HL-60 (cell line): Measurements from ENCODE around the gene ANKRD63.

Experiments used
- DNase-seq, 2 experiments: peaks; one replicate each; pipeline ENCODE4 v3.0.0-alpha.2; 2010 to 2020; ENCODE audit warnings: low read depth in 1 of 2, low spot score in 1 of 2
- H3K27ac ChIP-seq: fragments of 250-450 bp; sonication (Bioruptor Pico); replicated peaks from 2 replicates; pipeline ENCODE4 v1.5.1; 2020; ENCODE audit warnings: mild to moderate bottlenecking, moderate library complexity
- H3K27me3 ChIP-seq: fragments of 250-450 bp; sonication (Bioruptor Pico); 2 replicates; pipeline ENCODE4 v1.5.1; 2021; ENCODE audit warnings: mild to moderate bottlenecking, moderate library complexity; ENCODE audit not compliant: insufficient read depth, poor library complexity, severe bottlenecking
- H3K4me3 ChIP-seq: replicated peaks from 2 replicates; pipeline ENCODE4 v1.5.1; 2011; ENCODE audit warnings: mild to moderate bottlenecking, control low read depth, low read length; ENCODE audit not compliant: insufficient read depth
- CTCF ChIP-seq: IDR thresholded peaks from one replicate; pipeline ENCODE4 v1.5.1; 2011; ENCODE audit warnings: low read length, control low read depth, inconsistent platforms; ENCODE audit not compliant: insufficient read depth
- GABPA ChIP-seq: IDR thresholded peaks from 2 replicates; pipeline ENCODE4 v1.6.1; 2012; ENCODE audit warnings: low read depth
- POLR2AphosphoS5 ChIP-seq: IDR thresholded peaks from 2 replicates; pipeline ENCODE4 v1.6.1; 2012; ENCODE audit warnings: low read depth
- REST ChIP-seq: IDR thresholded peaks from 2 replicates; pipeline ENCODE4 v1.6.1; 2012; ENCODE audit warnings: low read depth; ENCODE audit not compliant: insufficient replicate concordance
- SPI1 ChIP-seq: IDR thresholded peaks from 2 replicates; pipeline ENCODE4 v1.6.1; 2012; ENCODE audit warnings: low read depth, mild to moderate bottlenecking, borderline replicate concordance

ANKRD63 gene

GRCh38 chr15:40246496-40247280 is 36.2 kb downstream of the ANKRD63 start:
- no peak for TF ChIP-seq POLR2AphosphoS5
- no peak for TF ChIP-seq CTCF
- TF ChIP-seq GABPA: no peak
- no peak for TF ChIP-seq REST
- no peak for TF ChIP-seq SPI1
- no peak overlapping the region for H3K4me3 ChIP-seq

GRCh38 chr15:40245666-40246450 is 37.0 kb downstream of the ANKRD63 start:
- no peak for TF ChIP-seq POLR2AphosphoS5
- TF ChIP-seq SPI1: no peak
- TF ChIP-seq GABPA: no peak
- TF ChIP-seq CTCF: no peak
- TF ChIP-seq REST: no peak
- Histone ChIP-seq H3K27me3 (no peaks in the 10 kb centered on the region), H3K4me3 (no peak overlapping the region), H3K27ac (no peak overlapping the region)
- no peak for DNase-seq

More at GRCh38 chr15:40246496-40247280, 36.2 kb downstream of the ANKRD63 start:
- DNase-seq: no peak
- Histone ChIP-seq H3K27me3 (no peaks in the 10 kb centered on the region), H3K27ac (no peak overlapping the region)

- no peaks in the 10 kb centered on the region for H3K27me3 ChIP-seq
- DNase-seq: no peak
- TF ChIP-seq CTCF (no peak), POLR2AphosphoS5 (no peak), REST (no peak), GABPA (no peak), SPI1 (no peak)
- H3K27ac ChIP-seq: no peak overlapping the region
- H3K4me3 ChIP-seq: no peak overlapping the region
Measured at GRCh38 chr15:40244961-40245523, 37.8 kb downstream of the ANKRD63 start.
